Nephron progenitor cell (in vitro differentiated cells): ENCODE results near the gene RAC3.

Source experiments
- DNase-seq: peaks from one replicate; pipeline ENCODE4 v3.0.0; 2021
- H3K27ac Mint-ChIP-seq: 2 replicates; pipeline ENCODE4 v1.8.0; 2021; ENCODE audit warnings: mild to moderate bottlenecking, moderate library complexity, mixed read lengths
- H3K27me3 Mint-ChIP-seq: 2 replicates; pipeline ENCODE4 v1.8.0; 2021; ENCODE audit warnings: mild to moderate bottlenecking, low read depth, mixed read lengths; ENCODE audit not compliant: poor library complexity
- H3K36me3 Mint-ChIP-seq: 2 replicates; pipeline ENCODE4 v1.8.0; 2021; ENCODE audit warnings: low read depth, mixed read lengths
- H3K4me1 Mint-ChIP-seq: 2 replicates; pipeline ENCODE4 v1.8.0; 2021; ENCODE audit warnings: mixed read lengths
- H3K4me3 Mint-ChIP-seq: 2 replicates; pipeline ENCODE4 v1.8.0; 2021; ENCODE audit warnings: mild to moderate bottlenecking, moderate library complexity, mixed read lengths
- H3K9me3 Mint-ChIP-seq: 2 replicates; pipeline ENCODE4 v1.8.0; 2021; ENCODE audit warnings: mild to moderate bottlenecking, moderate library complexity, mixed read lengths
- TF ChIP-seq, protein P1 (sequence below): fragments of 200-600 bp; sonication (generic); IDR thresholded peaks from 2 replicates; pipeline ENCODE4 v1.5.0; 2021; ENCODE audit warnings: antibody characterized with exemption

Gene RAC3

DNA sequence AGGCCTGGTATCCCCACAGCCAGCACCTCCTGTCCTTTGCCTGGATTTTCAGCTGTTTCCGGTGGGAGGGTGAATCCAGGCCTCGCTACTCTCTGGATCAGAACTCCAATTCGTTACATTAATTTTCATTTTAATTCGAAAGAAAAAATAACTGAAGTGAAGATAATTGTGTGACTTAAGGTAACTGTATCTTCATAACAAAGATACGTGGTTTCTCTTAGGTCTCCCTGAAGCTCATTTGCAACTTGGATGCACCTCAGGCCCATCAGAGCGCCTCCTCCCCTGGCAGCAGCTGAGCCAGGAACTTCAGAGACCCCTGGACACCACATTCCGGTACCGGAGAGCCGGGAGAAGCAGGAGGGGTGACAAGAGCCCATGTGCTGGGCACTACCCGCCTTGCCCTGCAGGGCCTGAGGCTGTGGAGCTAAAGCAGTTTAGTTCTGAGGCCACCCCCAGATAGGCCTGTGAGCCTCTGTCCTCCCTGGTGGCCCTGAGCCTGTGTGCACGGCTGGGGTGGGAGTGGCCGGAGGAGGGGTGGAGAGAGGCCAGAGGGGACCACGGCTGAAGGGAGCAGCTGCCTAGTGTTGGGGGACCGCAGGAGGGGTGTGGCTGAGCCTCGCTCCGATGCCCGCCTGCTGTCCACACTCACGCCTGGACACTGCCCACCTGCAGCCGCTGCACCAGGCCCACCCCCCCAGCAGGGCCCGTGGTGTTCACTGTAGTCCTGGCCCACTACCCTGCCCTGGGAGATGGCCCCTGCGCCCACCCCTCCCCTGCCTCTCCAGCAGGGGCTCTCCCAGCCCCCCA lies 45.5 kb downstream of the RAC3 start:
- Mint-ChIP-seq H3K27me3 (peaks cover 25% of the 10 kb centered on the region), H3K4me1 (peaks cover 11% of the 10 kb centered on the region), H3K36me3 (peaks cover 5% of the 10 kb centered on the region), H3K9me3 (peaks cover 16% of the 10 kb centered on the region), H3K27ac (peak overlapping the region; percentile 88), H3K4me3 (no peak overlapping the region)
- TF ChIP-seq, protein P1, sequence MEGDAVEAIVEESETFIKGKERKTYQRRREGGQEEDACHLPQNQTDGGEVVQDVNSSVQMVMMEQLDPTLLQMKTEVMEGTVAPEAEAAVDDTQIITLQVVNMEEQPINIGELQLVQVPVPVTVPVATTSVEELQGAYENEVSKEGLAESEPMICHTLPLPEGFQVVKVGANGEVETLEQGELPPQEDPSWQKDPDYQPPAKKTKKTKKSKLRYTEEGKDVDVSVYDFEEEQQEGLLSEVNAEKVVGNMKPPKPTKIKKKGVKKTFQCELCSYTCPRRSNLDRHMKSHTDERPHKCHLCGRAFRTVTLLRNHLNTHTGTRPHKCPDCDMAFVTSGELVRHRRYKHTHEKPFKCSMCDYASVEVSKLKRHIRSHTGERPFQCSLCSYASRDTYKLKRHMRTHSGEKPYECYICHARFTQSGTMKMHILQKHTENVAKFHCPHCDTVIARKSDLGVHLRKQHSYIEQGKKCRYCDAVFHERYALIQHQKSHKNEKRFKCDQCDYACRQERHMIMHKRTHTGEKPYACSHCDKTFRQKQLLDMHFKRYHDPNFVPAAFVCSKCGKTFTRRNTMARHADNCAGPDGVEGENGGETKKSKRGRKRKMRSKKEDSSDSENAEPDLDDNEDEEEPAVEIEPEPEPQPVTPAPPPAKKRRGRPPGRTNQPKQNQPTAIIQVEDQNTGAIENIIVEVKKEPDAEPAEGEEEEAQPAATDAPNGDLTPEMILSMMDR = no peak
- DNase-seq = peak; percentile 39

DNA sequence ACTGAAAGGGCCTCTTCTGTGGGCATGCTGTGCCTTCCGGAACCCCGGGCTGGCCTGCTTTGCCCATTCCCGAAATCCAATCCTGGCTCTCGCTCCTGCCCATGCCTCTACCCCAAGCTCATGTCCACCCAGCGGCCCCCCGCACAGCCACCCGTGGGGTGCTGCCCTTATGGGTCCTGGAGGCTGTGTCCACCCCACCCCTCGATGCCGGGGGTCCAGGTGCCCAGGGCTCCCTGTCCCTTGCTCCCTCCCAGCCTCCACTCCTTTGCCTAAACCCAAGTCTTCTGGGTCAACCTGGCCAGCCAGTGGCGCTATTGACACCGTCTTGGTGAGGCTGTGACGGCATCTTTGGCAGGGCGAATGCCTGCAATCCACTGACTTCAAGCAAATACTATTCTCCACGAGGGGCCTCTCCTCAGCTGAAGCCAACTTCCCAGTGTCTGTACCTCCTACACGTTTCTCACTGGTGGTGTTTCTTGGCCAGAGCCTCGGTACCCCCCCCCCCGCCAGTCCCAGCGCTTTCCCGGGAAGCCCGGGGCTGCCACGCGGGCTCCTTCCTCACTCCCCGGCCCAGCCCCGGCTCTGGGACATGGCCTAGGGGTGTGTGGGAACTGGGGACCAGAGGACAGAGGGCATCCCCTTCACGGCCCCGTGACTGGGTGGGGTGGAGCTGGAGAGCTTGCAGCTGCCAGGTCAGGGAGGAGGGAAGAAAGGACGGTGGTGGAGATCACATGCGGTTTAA lies 46.3 kb downstream of the RAC3 start:
- H3K27ac Mint-ChIP-seq = peak overlapping the region; percentile 41
- TF ChIP-seq, protein P1 = no peak
- peaks cover 11% of the 10 kb centered on the region for H3K4me1 Mint-ChIP-seq

DNA sequence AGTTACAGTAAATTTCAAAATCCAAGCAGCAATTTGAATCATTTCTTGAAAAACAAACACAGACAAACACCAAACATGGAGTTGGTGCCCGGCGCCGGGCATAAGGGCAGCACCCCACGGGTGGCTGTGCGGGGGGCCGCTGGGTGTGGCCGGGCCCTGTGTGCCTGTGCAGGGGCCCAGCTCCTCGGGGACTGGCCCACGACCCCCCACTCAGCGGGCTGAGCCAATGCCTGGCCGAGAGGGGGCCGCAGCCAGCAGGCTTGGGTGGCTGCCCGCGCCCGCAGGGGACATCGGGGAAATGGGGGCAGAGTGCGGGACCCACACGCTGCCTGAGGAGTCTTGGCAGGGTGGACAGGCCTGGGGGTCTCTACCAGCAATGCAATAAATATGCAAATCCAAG lies 47.0 kb downstream of the RAC3 start:
- no peak for DNase-seq
- peaks cover 12% of the 10 kb centered on the region for H3K27me3 Mint-ChIP-seq
- peak overlapping the region; percentile 41 for H3K27ac Mint-ChIP-seq
- peaks cover 10% of the 10 kb centered on the region for H3K9me3 Mint-ChIP-seq
- TF ChIP-seq, protein P1 = no peak
- H3K4me3 Mint-ChIP-seq = no peak overlapping the region
- peaks cover 5% of the 10 kb centered on the region for H3K36me3 Mint-ChIP-seq
- peaks cover 11% of the 10 kb centered on the region for H3K4me1 Mint-ChIP-seq

More for the DNA sequence above, 46.3 kb downstream of the RAC3 start:
- H3K36me3 Mint-ChIP-seq = peaks cover 5% of the 10 kb centered on the region
- peaks cover 17% of the 10 kb centered on the region for H3K27me3 Mint-ChIP-seq
- peaks cover 12% of the 10 kb centered on the region for H3K9me3 Mint-ChIP-seq
- DNase-seq = no peak
- H3K4me3 Mint-ChIP-seq = no peak overlapping the region

DNA sequence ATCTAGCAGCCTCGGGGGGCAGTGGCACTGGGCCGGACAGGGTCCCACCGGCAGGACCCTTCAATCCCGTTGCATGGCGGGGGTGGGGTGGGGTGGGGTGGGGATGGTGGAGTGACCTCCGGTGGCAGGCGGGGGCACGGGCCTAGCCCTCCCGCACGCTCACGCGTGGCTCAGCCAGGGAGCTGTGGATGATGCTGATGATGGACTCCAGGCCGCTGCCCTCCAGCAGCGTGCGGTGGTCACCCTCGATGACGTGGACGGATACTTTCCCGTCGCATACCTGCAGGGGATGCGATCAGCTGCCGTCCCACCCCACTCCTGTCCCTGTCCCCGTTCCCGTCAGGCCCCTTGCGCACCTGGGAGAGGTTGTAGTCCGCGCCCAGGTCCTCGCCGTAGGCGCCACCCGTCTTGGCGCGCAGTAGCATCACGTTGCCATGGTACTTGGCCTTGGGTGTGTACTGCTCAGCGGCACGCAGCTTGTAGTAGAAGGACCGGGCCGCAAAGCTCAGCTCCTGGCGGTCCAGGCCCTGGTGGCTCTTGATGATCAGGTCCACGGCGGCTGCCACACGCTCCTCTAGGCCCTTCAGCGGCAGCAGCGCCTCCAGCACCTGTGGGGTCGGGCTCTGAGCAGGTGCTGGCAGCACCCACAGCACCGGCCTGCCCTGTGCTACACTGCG lies 47.7 kb downstream of the RAC3 start:
- TF ChIP-seq, protein P1 = no peak
- Mint-ChIP-seq H3K4me3 (no peak overlapping the region), H3K9me3 (peaks cover 4% of the 10 kb centered on the region), H3K4me1 (peaks cover 11% of the 10 kb centered on the region), H3K27ac (no peak overlapping the region), H3K36me3 (peaks cover 5% of the 10 kb centered on the region), H3K27me3 (peaks cover 9% of the 10 kb centered on the region)
- no peak for DNase-seq

DNA sequence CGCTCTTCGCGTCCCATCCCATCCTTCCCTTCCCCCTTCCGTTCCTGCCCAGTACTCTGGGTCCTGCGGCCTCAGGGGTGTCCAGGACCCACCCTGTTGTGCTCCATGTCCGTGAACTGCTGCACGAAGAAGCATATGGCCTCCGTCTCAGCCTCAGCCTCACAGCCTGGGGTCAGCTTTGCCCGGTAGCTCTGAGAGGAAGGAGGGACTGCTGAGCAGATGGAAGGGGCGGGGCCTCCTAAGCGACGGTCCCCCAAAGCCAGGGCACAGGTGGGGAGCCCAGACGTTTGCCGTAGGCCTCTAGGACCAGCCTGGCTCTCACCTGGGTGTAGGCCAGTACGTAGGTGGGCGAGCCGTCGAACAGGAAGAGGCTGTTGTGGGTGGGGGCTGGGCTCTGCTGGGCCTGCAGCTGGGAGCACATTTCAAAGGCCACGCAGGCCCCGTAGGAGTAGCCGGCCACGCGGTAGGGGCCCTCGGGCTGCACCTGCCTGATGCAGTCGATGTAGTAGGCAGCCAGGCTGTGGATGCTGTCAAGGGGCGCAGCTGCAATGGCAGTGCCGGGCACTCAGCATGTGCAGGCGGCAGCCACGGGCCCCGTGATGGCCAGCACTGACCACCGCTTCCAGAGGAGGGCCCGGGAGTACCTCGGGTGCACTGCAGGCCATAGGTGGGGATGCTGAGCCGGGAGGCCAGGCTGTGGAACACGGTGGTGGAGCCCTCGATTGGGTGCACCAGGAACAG lies 48.7 kb downstream of the RAC3 start:
- Mint-ChIP-seq H3K9me3 (no peaks in the 10 kb centered on the region), H3K4me3 (no peak overlapping the region), H3K27ac (no peak overlapping the region), H3K4me1 (peaks cover 11% of the 10 kb centered on the region), H3K27me3 (peaks cover 3% of the 10 kb centered on the region), H3K36me3 (peaks cover 5% of the 10 kb centered on the region)
- no peak for DNase-seq
- TF ChIP-seq, protein P1 = no peak
